HG03045 (cell line): ENCODE measurements around the gene UROC1.

Experiments
- ATAC-seq: cut with Tn5 transposase; IDR thresholded peaks from one replicate; pipeline ENCODE4 v1.9.1; 2021; ENCODE audit warnings: mild to moderate bottlenecking, moderate library complexity; ENCODE audit not compliant: unreplicated experiment

The UROC1 gene

GRCh38 chr3:126531051-126531330 lies 13.4 kb upstream of the UROC1 start:
- ATAC-seq, result no peak

GRCh38 chr3:126530171-126531050 lies 12.8 kb upstream of the UROC1 start:
- no peak for ATAC-seq

- ATAC-seq, result no peak
Observed at GRCh38 chr3:126529585-126530170, 12.1 kb upstream of the UROC1 start.

GRCh38 chr3:126528800-126529541 lies 11.4 kb upstream of the UROC1 start:
- no peak for ATAC-seq

- no peak for ATAC-seq
Observed at GRCh38 chr3:126528419-126528799, 10.8 kb upstream of the UROC1 start.

- ATAC-seq, result no peak
Observed at GRCh38 chr3:126527455-126528211, 10.1 kb upstream of the UROC1 start.

GRCh38 chr3:126527006-126527405 lies 9.4 kb upstream of the UROC1 start:
- no peak for ATAC-seq

GRCh38 chr3:126526668-126527005 lies 9.1 kb upstream of the UROC1 start:
- no peak for ATAC-seq

GRCh38 chr3:126525853-126526667 lies 8.5 kb upstream of the UROC1 start:
- ATAC-seq, result no peak

- ATAC-seq, result no peak
Observed at GRCh38 chr3:126525091-126525852, 7.7 kb upstream of the UROC1 start.

- ATAC-seq, result no peak
Observed at GRCh38 chr3:126524429-126524988, 6.9 kb upstream of the UROC1 start.

GRCh38 chr3:126523745-126524428 lies 6.3 kb upstream of the UROC1 start, which contains the start of gene CHST13:
TSS of gene CHST13 (plus strand) at chr3:126524155. CDS start at chr3:126524333, 178 bp downstream.
- ATAC-seq, result no peak

GRCh38 chr3:126522363-126522788 lies 4.8 kb upstream of the UROC1 start:
- no peak for ATAC-seq

GRCh38 chr3:126521122-126521891 lies 3.7 kb upstream of the UROC1 start:
- no peak for ATAC-seq

- ATAC-seq, result no peak
Observed at GRCh38 chr3:126519506-126520455, 2.2 kb upstream of the UROC1 start.

GRCh38 chr3:126518779-126519177 lies 1.2 kb upstream of the UROC1 start:
- no peak for ATAC-seq
